Osteoblast (primary cell): ENCODE results near the gene CRTAP. TPM values are rescaled to one million over a fixed set of nuclear protein-coding genes. Genes with fewer than 3 reads are reported as not detected.

Experiments
- DNase-seq: peaks from one replicate; pipeline ENCODE4 v3.0.0; 2011; ENCODE audit warnings: low spot score, mixed read lengths; ENCODE audit not compliant: insufficient read length; ENCODE audit errors: missing footprints
- H2AFZ ChIP-seq: 2 replicates; pipeline ENCODE4 v1.6.0; 2011; ENCODE audit warnings: mild to moderate bottlenecking, low read length
- H3K27ac ChIP-seq: 2 replicates; pipeline ENCODE4 v1.5.1; 2011; ENCODE audit warnings: mild to moderate bottlenecking, low read depth, low read length, moderate library complexity
- H3K27me3 ChIP-seq: 2 replicates; pipeline ENCODE4 v1.6.0; 2012; ENCODE audit warnings: mild to moderate bottlenecking, control low read depth, inconsistent platforms, low read length, moderate library complexity; ENCODE audit not compliant: insufficient read depth
- H3K36me3 ChIP-seq: 2 replicates; pipeline ENCODE4 v1.5.1; 2011; ENCODE audit warnings: mild to moderate bottlenecking, low read length, control low read depth, moderate library complexity; ENCODE audit not compliant: insufficient read depth
- H3K4me1 ChIP-seq: 2 replicates; pipeline ENCODE4 v1.5.1; 2011; ENCODE audit warnings: mild to moderate bottlenecking, low read length, control low read depth, moderate library complexity; ENCODE audit not compliant: insufficient read depth
- H3K4me2 ChIP-seq: 2 replicates; pipeline ENCODE4 v1.6.0; 2011; ENCODE audit warnings: mild to moderate bottlenecking, low read length; ENCODE audit not compliant: insufficient read depth
- H3K4me3 ChIP-seq: fragments of 200-600 bp; sonication (generic); 3 replicates; pipeline ENCODE4 v1.5.1; 2012; ENCODE audit warnings: mild to moderate bottlenecking, low read length, inconsistent platforms; ENCODE audit not compliant: insufficient read depth
- H3K79me2 ChIP-seq: 2 replicates; pipeline ENCODE4 v1.6.0; 2012; ENCODE audit warnings: mild to moderate bottlenecking, low read length, control low read depth, inconsistent platforms; ENCODE audit not compliant: insufficient read depth
- H3K9me3 ChIP-seq: 2 replicates; pipeline ENCODE4 v1.5.1; 2011; ENCODE audit warnings: low read depth, low read length, control low read depth
- H4K20me1 ChIP-seq: 2 replicates; pipeline ENCODE4 v1.6.0; 2012; ENCODE audit warnings: mild to moderate bottlenecking, low read length, control low read depth; ENCODE audit not compliant: insufficient read depth
- CTCF ChIP-seq: IDR thresholded peaks from 2 replicates; pipeline ENCODE4 v1.5.1; 2011; ENCODE audit warnings: mild to moderate bottlenecking, low read depth, low read length, moderate library complexity; ENCODE audit errors: extremely low read depth
- total RNA-seq: library from RNA; depleted of rRNA; stranded (reverse); fragments of >200 nt; gene quantifications from 2 replicates; pipeline ENCODE4 v1.2.3, GENCODE V29; 2012

Gene CRTAP
- total RNA-seq, 1 donor: 266 TPM

- Histone ChIP-seq H3K27ac (no peak overlapping the region), H3K36me3 (peaks cover 24% of the 10 kb centered on the region), H3K4me2 (no peak overlapping the region), H3K27me3 (no peaks in the 10 kb centered on the region), H4K20me1 (peaks cover 50% of the 10 kb centered on the region), H3K4me3 (no peak overlapping the region), H2AFZ (no peak overlapping the region), H3K4me1 (peaks cover 5% of the 10 kb centered on the region), H3K79me2 (peaks cover 88% of the 10 kb centered on the region), H3K9me3 (no peaks in the 10 kb centered on the region)
- DNase-seq: no peak
- TF ChIP-seq CTCF: no peak
Measured at GRCh38 chr3:33092496-33093254, 21.1 kb upstream of the CRTAP start.

- Histone ChIP-seq H3K4me1 (peaks cover 5% of the 10 kb centered on the region), H3K36me3 (peaks cover 24% of the 10 kb centered on the region), H2AFZ (no peak overlapping the region), H3K79me2 (peaks cover 76% of the 10 kb centered on the region), H3K4me3 (no peak overlapping the region), H4K20me1 (peaks cover 48% of the 10 kb centered on the region), H3K27me3 (no peaks in the 10 kb centered on the region), H3K27ac (no peak overlapping the region), H3K4me2 (no peak overlapping the region), H3K9me3 (no peaks in the 10 kb centered on the region)
- DNase-seq: no peak
- TF ChIP-seq CTCF: no peak
Measured at GRCh38 chr3:33093847-33094246, 20.0 kb upstream of the CRTAP start.

- Histone ChIP-seq H3K27ac (no peak overlapping the region), H3K4me2 (peak overlapping the region; percentile 95), H3K36me3 (peaks cover 24% of the 10 kb centered on the region), H3K79me2 (peaks cover 60% of the 10 kb centered on the region), H2AFZ (no peak overlapping the region), H3K27me3 (no peaks in the 10 kb centered on the region), H3K4me1 (peaks cover 5% of the 10 kb centered on the region), H4K20me1 (peaks cover 37% of the 10 kb centered on the region), H3K4me3 (peak overlapping the region; percentile 95), H3K9me3 (no peaks in the 10 kb centered on the region)
- no peak for TF ChIP-seq CTCF
- no peak for DNase-seq
Measured at GRCh38 chr3:33095436-33095835, 18.4 kb upstream of the CRTAP start.

- Histone ChIP-seq H4K20me1 (peaks cover 28% of the 10 kb centered on the region), H3K4me2 (peak overlapping the region; percentile 95), H3K79me2 (peaks cover 52% of the 10 kb centered on the region), H2AFZ (peak overlapping the region; percentile 95), H3K27ac (peak overlapping the region; percentile 94), H3K4me1 (peaks cover 5% of the 10 kb centered on the region), H3K4me3 (peak overlapping the region; percentile 95), H3K9me3 (no peaks in the 10 kb centered on the region), H3K36me3 (peaks cover 15% of the 10 kb centered on the region), H3K27me3 (no peaks in the 10 kb centered on the region)
- no peak for TF ChIP-seq CTCF
- DNase-seq: peak; percentile 88
Measured at GRCh38 chr3:33096093-33096868, 17.5 kb upstream of the CRTAP start.
